Measurements from ENCODE around the gene HYKK. TPM values are rescaled to one million over a fixed set of nuclear protein-coding genes. Genes with fewer than 3 reads are reported as not detected.

The HYKK gene
- total RNA-seq, 1 donor from 2014 or later: 3.1 TPM

Other genes with a start within 250 kb of the HYKK start
- gene DNAJA4, start 243.0 kb upstream of the HYKK start, total RNA-seq: 26.8 TPM
- gene SKIC8, start 208.0 kb upstream of the HYKK start, total RNA-seq: 53.2 TPM
- 9.0 TPM for gene CRABP1, start 167.2 kb upstream of the HYKK start, total RNA-seq
- 45.2 TPM for gene IREB2, start 69.4 kb upstream of the HYKK start, total RNA-seq
- gene PSMA4, start 32.9 kb downstream of the HYKK start, total RNA-seq: 118 TPM
- 0.39 TPM for gene CHRNA5, start 57.9 kb downstream of the HYKK start, total RNA-seq
- gene CHRNA3, start 113.4 kb downstream of the HYKK start, total RNA-seq: 0.39 TPM
- gene CHRNB4, start 133.6 kb downstream of the HYKK start, total RNA-seq: not detected